NCI-H187 (cell line): ENCODE data around the gene MEIKIN.

ENCODE experiments used
- DNase-seq, 2 experiments: peaks; one replicate each; lab custom pipeline; 2025; lab: John Stamatoyannopoulos, UW

The MEIKIN gene

DNA sequence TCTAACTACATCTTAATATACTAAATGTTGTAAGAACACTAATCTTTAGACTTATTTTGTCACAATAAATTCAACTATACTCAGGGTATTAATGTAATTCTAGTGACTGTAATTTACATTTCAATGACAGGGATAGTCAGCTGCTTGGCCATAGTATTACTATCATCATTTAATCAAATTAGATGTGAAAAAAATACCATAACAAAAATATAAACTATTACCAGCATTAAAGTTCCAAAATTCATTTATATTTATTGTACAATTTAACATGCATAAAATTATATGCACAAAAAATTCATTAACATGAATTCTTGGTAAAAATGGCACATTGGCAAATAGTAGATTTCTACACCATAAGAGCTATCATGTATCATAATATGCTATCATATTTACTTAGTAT, 177.6 kb downstream of the MEIKIN start:
- DNase-seq = no peak

- DNase-seq = no peak
Measured at GRCh38 chr5:131766689-131767088, 178.8 kb downstream of the MEIKIN start.

- no peak for DNase-seq
Measured at GRCh38 chr5:131765261-131765660, 180.2 kb downstream of the MEIKIN start.

GRCh38 chr5:131763968-131764367, 181.5 kb downstream of the MEIKIN start:
- no peak for DNase-seq

DNA sequence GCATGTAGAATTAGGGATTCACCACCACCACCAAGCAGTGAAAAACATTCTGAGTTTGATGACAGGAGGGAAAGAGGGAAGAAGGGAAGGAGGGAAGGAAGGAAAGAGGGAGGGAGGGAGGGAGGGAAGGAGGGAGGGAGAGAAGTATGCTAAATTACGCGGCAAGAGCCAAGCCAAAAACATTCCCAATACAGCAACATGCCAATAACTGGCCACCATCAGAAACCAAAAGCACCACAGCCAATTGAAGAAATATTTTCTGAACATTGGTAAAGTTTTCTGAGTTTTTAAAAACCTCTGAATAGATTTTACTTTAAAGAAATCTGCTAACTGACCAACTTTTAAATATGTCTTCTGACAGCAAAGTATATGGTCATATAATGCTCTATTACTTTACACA, 184.7 kb downstream of the MEIKIN start:
- DNase-seq = no peak

- no peak for DNase-seq
Measured at GRCh38 chr5:131759704-131760103, 185.8 kb downstream of the MEIKIN start.

DNA sequence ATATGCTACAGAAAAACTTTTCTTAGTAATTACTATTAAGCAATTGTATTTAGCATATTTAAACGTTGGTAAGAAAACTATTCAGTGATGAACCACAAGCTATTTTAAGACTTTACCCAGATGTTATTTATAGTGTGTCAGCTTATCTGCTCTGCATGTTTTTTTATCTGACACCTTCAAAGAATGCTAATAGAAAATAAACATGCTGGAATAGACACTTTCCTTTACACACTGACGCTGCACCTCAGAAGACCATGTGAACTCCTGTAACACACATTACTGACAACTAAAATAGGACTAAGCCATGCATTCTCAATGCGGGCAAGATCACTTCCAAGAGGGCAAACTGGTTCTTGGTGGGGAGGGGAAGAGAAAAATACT, 187.0 kb downstream of the MEIKIN start:
- no peak for DNase-seq

DNA sequence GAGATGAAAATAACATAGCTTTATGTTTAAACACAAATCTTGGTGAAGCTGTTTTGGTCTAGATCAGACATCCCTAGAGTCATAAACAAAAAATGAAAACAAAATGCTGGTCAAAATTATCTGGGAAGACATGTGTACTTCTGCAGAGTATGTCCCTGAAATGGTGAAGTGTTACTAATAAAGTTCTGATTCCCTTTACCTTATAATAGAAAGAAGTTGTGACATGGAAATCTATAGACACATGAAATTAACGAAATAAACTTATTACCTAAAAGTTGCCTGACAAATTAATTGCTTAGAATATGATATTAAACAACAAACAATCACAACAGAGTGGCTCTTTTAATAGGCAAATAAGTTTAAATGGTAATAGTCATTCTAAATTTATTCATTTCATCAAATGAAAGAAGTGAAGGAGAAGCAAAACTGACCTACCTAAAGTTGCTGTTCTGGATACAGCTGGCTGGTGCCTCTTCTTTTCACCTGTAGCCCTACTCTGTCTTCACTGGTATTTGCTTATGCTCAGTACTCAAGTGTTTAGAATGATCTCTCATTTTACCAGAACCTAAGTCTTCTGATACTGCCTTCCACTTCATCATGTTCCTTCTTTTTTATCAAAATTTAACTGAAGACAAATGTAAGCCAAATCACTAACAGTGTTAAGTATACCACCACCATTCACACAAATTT, 187.5 kb downstream of the MEIKIN start:
- DNase-seq = no peak
